IPS DF 6.9 (cell line): ENCODE data around the gene TGFBI.

Experiments
- DNase-seq: peaks from one replicate; pipeline ENCODE4 v3.0.0-alpha.2; 2013; ENCODE audit warnings: low read depth, low spot score
- H3K27ac ChIP-seq: one replicate; pipeline ENCODE4 v1.5.1; 2013; ENCODE audit warnings: low read length, control low read depth
- H3K27me3 ChIP-seq: 2 replicates; pipeline ENCODE4 v1.6.1; 2013; ENCODE audit warnings: mild to moderate bottlenecking, low read length; ENCODE audit not compliant: control insufficient read depth, insufficient read depth
- H3K36me3 ChIP-seq: 2 replicates; pipeline ENCODE4 v1.6.1; 2013; ENCODE audit warnings: low read length; ENCODE audit not compliant: control insufficient read depth, insufficient read depth
- H3K4me1 ChIP-seq: 2 replicates; pipeline ENCODE4 v1.6.1; 2013; ENCODE audit warnings: low read length; ENCODE audit not compliant: control insufficient read depth, insufficient read depth
- H3K4me3 ChIP-seq: 2 replicates; pipeline ENCODE4 v1.5.1; 2013; ENCODE audit warnings: mild to moderate bottlenecking, low read length
- H3K9me3 ChIP-seq: 2 replicates; pipeline ENCODE4 v1.6.1; 2013; ENCODE audit warnings: low read length, inconsistent platforms; ENCODE audit not compliant: control insufficient read depth, insufficient read depth
- WGBS: extraction: QIAGEN DNeasy Blood & Tissue Kit; methylation state at CpG from one replicate; pipeline ENCODE4 v1.1.7; 2013; ENCODE audit warnings: mixed read lengths, missing lambda C conversion rate; ENCODE audit not compliant: insufficient read length, insufficient coverage; 5-methylcytosine and 5-hydroxymethylcytosine counted together

TGFBI gene

GRCh38 chr5:136090319-136090718 lies 61.5 kb downstream of the TGFBI start:
- Histone ChIP-seq H3K9me3 (no peaks in the 10 kb centered on the region), H3K36me3 (no peaks in the 10 kb centered on the region), H3K27ac (no peak overlapping the region), H3K27me3 (no peaks in the 10 kb centered on the region), H3K4me1 (no peaks in the 10 kb centered on the region), H3K4me3 (no peak overlapping the region)
- DNase-seq, result no peak
- no CpG with 5 or more reads among the region's 4 CpGs for WGBS

DNA sequence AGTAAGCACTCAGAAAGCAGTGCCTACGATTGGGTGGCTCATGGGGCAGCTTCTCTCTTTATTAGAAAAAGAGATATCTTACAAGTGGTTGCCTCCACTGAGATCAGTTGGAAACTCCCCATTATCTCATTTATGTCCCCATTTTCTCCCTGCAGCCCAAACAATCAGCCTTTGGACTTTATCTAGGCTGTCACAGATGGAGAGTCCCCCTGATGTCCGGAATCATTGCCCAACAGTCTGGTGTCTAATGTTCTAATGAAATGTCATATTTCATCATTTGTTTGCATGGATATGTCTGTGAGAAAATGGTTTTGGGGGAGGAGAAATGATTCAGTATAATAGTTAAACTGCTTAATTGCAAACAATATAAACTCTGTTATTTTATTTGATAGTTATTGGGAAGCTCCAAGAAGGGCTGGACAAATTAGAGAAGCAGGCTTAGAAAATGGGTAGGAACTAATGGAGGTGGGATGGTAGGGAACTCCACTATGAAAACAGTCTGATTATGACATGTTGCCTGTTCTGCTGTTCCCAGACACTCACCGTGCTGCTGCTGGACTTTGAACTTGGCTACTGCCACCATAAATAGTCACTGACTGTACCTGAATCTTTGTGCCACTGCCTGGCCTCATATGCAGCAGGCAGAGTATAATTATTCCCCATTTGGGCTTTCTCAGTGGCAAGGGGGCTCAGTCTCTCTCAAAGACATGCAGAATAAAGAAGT lies 65.6 kb downstream of the TGFBI start:
- no peak for DNase-seq
- no CpG with 5 or more reads among the region's 3 CpGs for WGBS
- Histone ChIP-seq H3K4me1 (peaks cover 7% of the 10 kb centered on the region), H3K4me3 (no peak overlapping the region), H3K9me3 (no peaks in the 10 kb centered on the region), H3K27me3 (no peaks in the 10 kb centered on the region), H3K27ac (no peak overlapping the region), H3K36me3 (no peaks in the 10 kb centered on the region)

DNA sequence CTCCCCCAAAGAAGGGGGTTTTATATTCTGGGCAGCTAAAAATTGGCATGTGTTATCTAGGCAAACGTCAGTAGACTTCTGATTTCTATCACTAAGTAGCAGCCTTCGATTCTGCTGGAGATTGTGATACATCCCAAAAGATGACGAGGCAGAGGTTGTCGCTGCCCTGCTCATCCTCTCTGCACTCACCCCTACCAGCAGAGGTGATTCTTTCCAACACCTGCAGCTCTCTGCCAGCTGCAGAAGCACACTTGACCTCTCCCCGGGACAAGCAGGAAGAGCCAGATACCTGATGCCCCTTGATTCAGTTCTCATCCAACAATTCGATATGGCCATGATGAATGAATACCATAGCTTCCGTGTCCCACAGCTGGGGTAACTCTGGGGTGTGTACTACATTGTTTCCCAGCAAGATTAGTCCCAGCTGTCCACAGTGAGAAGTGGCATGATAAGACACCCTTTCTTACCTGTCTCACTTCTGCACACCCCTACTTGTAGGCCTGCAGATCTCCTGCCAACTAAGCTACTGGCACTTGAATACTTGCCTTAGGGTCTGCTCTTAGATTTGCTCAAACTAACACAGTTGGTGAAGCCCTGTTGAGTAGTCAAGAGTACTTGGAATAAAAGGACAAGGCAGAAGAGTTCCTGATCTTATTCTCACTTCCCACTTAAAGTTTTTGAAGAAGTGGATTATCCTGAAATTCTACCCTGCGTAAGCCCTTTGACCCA lies 66.3 kb downstream of the TGFBI start:
- Histone ChIP-seq H3K4me1 (peaks cover 7% of the 10 kb centered on the region), H3K9me3 (no peaks in the 10 kb centered on the region), H3K27me3 (no peaks in the 10 kb centered on the region), H3K36me3 (no peaks in the 10 kb centered on the region), H3K27ac (no peak overlapping the region), H3K4me3 (no peak overlapping the region)
- no CpG with 5 or more reads among the region's 8 CpGs for WGBS
- no peak for DNase-seq

GRCh38 chr5:136098176-136098575 lies 69.4 kb downstream of the TGFBI start:
- no CpG with 5 or more reads among the region's 4 CpGs for WGBS
- no peak for DNase-seq

GRCh38 chr5:136099870-136100269 lies 71.1 kb downstream of the TGFBI start:
- Histone ChIP-seq H3K27me3 (no peaks in the 10 kb centered on the region), H3K4me1 (peaks cover 9% of the 10 kb centered on the region), H3K9me3 (no peaks in the 10 kb centered on the region), H3K27ac (no peak overlapping the region), H3K4me3 (no peak overlapping the region), H3K36me3 (no peaks in the 10 kb centered on the region)
- DNase-seq, result no peak
- WGBS, result no CpG with 5 or more reads among the region's 3 CpGs

More at GRCh38 chr5:136098176-136098575, 69.4 kb downstream of the TGFBI start:
- Histone ChIP-seq H3K36me3 (no peaks in the 10 kb centered on the region), H3K9me3 (no peaks in the 10 kb centered on the region), H3K27ac (no peak overlapping the region), H3K4me3 (no peak overlapping the region), H3K27me3 (no peaks in the 10 kb centered on the region), H3K4me1 (peaks cover 7% of the 10 kb centered on the region)

GRCh38 chr5:136101884-136102283 lies 73.1 kb downstream of the TGFBI start:
- no peaks in the 10 kb centered on the region for H3K36me3 ChIP-seq
- peaks cover 11% of the 10 kb centered on the region for H3K4me1 ChIP-seq
- WGBS, result no CpG with 5 or more reads among the region's 1 CpG

GRCh38 chr5:136103118-136103517 lies 74.3 kb downstream of the TGFBI start:
- Histone ChIP-seq H3K36me3 (no peaks in the 10 kb centered on the region), H3K4me1 (peaks cover 6% of the 10 kb centered on the region; the same call in 1 of the 2 replicates), H3K27ac (no peak overlapping the region), H3K9me3 (no peaks in the 10 kb centered on the region), H3K4me3 (no peak overlapping the region), H3K27me3 (no peaks in the 10 kb centered on the region)
- no CpG with 5 or more reads among the region's 1 CpG for WGBS
- no peak for DNase-seq

More at GRCh38 chr5:136101884-136102283, 73.1 kb downstream of the TGFBI start:
- H3K4me3 ChIP-seq, result no peak overlapping the region
- H3K27me3 ChIP-seq, result no peaks in the 10 kb centered on the region
- H3K9me3 ChIP-seq, result no peaks in the 10 kb centered on the region
- no peak overlapping the region for H3K27ac ChIP-seq
- no peak for DNase-seq

DNA sequence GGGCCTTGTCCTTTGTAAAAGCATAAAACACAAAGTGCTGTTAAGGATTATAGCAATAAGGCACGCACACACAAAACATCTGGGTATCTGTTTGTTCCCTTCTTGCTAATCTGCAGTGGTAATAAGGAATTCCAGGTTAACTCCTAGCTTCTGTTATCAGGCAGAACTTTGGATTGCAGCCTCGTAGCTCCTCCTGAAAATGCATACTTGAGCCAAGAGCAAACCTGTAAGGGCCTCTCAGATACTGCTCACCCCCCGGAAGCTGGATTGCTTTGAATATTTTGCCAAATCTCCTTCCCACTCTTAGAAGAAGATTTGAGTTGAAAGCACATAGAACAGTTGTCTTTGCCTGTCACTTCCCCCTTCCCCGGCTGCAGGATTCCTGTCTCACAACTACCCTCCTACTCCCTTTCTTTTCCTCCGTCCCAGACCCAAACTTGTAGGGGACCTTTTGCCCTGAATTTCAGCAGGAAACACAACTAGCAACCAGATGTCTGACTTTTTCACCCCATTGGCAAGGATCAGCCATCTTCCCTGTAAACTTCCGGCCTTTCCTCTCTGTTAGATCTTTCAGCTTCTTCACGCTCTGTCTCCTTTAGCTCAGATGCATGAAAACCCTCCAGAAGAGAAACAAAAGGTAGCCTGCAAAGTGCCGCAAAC lies 75.6 kb downstream of the TGFBI start:
- H3K27me3 ChIP-seq, result no peaks in the 10 kb centered on the region
- peaks cover 4% of the 10 kb centered on the region; the same call in 1 of the 2 replicates for H3K4me1 ChIP-seq
- no peak for DNase-seq
- H3K27ac ChIP-seq, result no peak overlapping the region
- H3K36me3 ChIP-seq, result no peaks in the 10 kb centered on the region
- H3K9me3 ChIP-seq, result no peaks in the 10 kb centered on the region
- WGBS, result no CpG with 5 or more reads among the region's 8 CpGs
- H3K4me3 ChIP-seq, result no peak overlapping the region

- H3K27me3 ChIP-seq, result no peaks in the 10 kb centered on the region
- H3K4me3 ChIP-seq, result no peak overlapping the region
- no peaks in the 10 kb centered on the region for H3K36me3 ChIP-seq
- no peaks in the 10 kb centered on the region for H3K9me3 ChIP-seq
- no peak overlapping the region for H3K27ac ChIP-seq
- no peak for DNase-seq
- no CpG with 5 or more reads among the region's 6 CpGs for WGBS
- peaks cover 4% of the 10 kb centered on the region; the same call in 1 of the 2 replicates for H3K4me1 ChIP-seq
These were observed 77.7 kb downstream of the TGFBI start for GRCh38 chr5:136106351-136107031.

DNA sequence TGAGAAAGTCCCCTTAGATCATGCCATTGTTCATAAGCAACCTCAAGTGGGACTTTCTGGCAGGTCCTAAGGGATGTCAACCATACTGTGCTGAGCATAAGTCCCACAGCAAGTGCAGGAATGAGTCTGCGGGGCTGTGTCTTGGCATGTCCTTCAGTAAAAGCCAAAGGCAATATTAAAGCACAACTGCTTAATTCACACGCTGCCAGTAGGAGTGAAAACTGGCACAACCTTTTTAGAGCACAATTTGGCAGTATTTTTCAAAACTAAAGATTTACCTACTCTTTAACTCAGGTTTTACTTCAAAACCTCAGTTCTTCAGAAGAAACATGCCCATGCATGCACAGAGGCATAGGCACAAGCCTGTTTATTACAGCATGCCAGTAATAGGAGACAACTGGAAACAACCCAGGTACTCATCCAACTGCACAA lies 79.4 kb downstream of the TGFBI start:
- H3K27ac ChIP-seq, result no peak overlapping the region
- no peaks in the 10 kb centered on the region for H3K27me3 ChIP-seq
- WGBS, result no CpG with 5 or more reads among the region's 2 CpGs
- H3K4me3 ChIP-seq, result no peak overlapping the region
- peaks cover 4% of the 10 kb centered on the region; the same call in 1 of the 2 replicates for H3K4me1 ChIP-seq
- DNase-seq, result no peak
- no peaks in the 10 kb centered on the region for H3K9me3 ChIP-seq
- no peaks in the 10 kb centered on the region for H3K36me3 ChIP-seq
